Measurements from ENCODE around the gene CD276.
"Not testable (repeated sequence)": the region's sequence is repeated elsewhere in the genome, so short reads cannot be mapped to it uniquely, and the experiment has no call there.

The CD276 gene

DNA sequence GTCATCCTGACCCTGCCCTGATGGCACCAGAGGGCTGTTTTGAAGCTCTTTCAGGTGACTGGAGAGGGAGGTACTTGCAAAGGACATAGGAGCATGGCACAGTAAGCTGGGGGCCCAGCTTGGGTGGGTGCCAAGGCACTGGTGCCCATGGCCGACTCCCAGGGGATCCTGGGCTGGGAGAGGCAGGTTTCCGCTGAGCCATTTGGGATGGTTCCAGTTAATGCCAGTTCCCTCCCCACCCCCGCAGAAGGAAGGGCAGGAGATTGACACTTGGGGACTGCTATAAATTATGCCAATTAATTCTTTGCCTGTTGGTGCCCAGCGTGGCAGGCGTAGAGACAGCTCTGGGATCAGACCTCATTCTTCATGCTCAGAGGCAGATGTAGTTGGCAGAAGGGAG, 26.1 kb downstream of the CD276 start:
- DNase-seq: no peak

DNA sequence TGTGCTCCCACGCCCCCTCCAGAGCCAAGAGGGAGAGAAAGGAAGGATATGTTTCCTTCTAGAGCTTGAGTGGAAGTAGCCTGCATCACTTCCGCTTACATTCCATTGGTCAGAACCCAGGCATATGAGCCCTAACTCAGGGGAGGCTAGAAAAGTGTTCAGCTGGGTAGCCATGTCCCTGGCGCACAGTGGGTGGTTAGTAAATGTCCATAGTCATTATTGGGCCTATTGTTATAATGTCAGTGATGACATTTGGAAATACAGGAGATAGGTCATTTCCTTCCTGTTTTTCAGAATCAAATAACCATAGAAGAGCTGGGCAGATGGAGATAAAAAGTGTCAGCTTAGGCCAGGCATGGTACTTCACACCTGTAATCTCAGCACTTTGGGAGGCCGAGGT, 27.3 kb downstream of the CD276 start:
- no peak for DNase-seq

DNA sequence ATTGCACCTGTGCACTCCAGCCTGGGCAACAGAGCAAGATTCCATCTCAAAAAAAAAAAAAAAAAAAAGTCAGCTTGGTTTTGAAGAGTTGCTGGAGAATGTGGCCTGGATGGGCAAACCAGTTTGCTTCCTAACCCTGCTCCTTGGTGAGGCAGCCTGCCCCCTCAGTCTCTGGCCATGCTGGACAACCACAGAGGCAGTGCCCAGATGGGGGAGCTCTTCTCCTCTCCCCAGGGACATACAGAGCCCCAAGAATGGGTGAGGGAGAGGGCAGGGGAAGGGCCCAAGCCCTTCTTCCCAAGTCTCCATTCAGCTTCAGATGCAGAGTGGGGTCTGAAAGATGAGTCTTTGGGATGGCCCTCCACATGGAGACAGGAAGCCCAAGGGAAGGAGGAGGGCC, 27.9 kb downstream of the CD276 start:
- DNase-seq: no peak

DNA sequence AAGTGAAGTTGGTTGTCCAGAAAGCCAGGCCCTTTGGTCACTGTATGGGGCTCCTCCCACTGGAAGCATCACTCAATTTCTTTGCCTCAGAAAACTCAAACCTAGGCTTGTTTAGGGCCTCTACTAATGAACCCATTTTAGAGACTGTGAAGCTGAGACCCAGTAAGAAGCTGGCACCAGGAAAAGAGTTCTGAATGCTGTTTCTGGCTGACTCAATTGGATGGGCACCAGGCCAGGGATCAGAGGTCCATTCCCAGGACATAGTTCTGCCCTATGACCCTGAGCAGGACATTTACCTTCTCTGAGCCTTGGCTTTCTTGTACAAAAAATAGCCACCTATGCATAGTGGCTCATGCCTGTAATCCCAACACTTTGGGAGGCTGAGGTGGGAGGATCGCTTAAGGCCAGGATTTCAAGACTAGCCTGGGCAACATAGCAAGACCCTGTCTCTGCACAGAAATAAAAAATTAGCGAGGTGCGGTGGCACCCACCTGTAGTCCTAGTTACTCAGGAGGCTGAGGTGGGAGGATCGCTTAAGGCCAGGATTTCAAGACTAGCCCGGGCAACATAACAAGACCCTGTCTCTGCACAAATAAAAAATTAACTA, 30.6 kb downstream of the CD276 start:
- no peak for DNase-seq

DNA sequence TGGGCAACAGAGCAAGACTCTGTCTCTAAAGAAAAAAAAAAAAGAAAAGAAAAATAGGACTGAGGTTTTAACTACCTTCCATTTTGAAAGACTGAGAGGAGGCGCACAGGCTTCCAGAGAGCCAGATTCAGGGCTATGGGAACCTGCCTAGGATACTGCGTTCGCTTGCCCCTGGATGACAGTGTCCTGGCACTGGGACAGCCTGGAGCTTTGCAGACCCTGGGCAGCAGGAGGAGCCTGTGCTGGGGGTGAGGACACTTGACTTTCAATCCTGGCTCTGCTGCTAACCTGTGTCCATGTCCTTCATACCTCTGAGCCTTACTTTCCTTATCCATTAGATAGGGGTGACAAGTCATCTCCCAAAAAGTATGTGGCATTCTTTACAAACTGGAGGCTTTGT, 31.2 kb downstream of the CD276 start:
- no peak for DNase-seq

DNA sequence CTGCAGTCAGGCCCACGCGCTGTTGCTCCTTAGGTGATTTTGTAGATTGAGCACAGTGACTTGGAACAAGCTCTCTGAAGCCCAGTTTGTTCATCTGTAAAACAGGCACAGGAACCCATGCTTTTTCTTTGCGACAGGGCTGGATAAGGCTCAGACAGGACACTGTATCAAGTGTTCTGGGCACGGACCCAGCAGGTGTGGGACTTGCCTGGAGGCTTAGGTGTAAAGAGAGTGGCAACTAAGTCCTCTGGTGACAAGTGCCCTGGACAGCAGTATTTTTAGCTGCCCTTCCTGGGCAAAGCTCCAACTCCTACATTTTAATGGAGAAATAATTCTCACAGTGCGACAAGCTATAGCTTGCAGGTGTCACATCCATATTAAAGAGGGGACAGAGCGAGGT, 32.2 kb downstream of the CD276 start:
- no peak for DNase-seq

DNA sequence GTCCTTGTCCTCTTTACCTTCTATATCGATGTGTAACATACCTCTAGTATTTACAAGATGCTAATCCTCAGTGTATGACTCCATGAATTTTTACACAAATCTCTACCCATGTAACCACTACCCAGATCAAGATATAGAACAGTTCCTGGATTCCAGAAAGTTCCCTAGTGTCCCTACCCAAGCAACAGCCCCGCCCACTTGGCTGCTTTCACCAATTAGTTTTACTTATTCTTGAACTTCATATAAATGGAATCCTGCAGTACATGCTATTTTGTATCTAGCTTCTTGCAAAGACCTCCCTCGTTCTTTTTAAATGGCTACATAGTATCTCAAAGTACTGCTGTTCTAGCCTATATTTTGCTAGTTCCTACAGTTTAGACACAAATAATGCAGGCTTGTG, 33.0 kb downstream of the CD276 start:
- DNase-seq: no peak

DNA sequence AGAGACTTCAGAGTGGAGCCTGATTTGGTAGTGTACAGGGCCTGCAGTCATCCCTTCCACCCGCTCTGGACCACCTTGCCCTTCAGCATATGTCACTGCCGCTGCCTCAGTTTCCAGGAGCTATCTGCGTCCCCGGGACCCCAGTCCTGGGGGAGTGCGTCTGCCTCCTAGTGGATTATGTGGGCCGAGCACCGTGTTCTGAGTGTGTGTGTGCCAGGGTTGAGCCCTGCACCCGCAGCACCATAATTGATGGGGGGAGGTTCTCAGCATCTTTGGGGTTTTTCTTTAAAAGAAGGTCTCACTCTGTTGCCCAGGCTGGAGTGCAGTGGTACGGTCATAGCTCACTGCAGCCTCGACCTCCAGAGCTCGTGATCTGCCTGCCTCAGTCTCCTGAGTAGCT, 33.6 kb downstream of the CD276 start:
- no peak for DNase-seq

DNA sequence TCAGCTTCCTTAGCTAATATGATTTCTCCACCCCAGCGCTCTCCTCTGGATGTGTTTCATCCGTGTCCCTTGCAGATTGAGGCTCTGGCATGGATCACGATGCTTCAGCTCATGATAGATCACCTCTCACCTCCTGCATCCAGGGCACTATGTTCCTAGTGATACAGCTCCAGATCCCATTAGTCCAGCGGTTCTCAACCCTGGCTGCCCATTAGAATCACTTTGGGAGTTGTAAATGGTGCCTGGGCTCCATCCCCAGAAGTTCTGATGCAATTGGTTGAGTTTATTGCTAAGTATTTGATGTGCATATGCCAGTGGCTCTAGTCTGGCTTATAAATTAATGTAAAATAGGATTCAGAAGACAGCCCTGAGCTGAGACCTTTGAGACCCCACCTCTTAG, 34.5 kb downstream of the CD276 start:
- no peak for DNase-seq

DNA sequence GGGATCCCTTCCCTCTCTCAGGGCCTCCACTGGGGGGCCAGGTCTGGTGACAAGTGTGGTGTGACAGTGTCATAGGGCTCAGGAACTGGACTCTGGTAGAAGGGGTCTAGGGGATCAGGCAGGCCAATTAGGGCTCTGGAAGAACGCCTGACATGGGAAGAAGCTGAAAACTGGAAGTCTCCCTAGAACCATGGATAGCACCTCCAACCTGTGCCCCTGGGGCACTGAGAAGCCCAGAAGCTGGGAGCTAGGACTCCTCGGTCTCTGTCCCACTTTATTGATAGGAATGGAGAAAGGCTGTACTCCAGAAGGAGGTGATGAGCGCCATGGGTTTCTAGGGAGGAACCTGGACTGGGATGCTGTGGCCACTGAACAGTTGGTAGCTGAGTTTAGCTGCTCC, 38.2 kb downstream of the CD276 start:
- no peak for DNase-seq

DNA sequence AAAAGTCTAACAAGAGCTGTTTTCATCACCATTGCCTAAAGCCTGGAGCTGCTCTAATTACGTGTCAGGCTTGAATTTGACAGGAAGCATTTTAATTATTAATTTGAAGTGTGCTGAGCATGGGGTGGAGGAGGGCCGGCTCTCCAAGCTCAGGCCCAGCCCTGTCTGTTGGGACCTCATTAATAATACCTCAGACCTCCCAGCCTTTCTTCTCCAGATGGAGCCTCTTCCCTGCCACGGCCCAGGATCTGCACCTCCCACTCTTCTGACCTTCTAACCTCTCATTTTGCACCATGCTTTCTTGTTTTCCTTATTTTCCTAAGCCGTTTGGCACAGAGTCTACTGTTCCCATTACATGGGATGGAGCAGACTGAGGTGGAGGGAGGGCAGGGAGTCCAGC, 39.0 kb downstream of the CD276 start:
- no peak for DNase-seq

DNA sequence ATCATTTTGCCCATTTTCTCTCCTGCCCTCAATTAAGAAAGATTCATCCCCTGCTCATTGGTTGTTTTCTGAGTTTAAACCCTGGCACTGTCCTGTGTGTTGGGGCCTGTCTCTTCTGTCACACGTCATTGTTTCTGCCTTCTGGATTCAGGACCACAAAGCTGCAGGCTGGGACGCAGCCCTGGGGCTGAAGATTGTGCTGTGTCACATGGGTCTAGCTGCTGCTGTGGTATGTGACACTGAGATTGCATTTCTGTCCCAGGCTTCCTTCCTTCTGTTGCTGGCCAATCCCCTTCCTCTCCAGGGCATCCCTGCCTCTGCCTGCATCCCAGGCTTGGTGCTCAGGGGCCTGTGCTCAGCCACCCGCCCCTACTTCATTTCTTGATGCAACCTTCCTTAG, 40.0 kb downstream of the CD276 start:
- no peak for DNase-seq

DNA sequence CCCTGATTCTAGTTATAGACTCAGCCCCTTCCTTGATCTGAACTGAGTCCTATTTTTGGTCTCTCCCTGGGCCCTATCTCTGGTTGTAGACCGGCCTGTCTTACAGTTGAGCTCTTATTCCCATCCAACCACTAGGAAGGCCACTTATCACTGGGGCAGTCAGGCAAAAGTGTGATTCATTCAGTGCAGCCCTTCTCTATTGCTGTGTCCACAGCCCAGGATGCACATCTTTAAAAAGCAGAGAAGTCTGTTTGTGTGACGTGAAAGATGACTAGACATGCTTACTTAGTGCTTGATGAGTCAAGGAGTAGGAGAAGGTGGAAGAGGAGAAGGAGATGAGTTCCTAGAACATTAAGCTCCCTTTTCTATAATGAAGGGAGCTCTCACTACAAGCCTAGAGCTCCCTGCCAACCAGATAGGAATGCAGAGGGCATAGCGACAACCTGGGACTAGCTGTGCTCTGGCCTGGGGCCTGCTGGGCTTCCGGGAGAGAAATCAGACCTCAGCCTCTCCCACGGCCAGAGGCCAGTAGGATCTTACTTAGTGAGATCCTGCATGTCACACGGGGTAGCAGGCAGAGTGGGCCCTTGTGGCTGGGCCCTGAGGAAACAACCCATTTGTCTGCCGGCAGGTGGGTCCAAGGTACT, 43.3 kb downstream of the CD276 start:
- DNase-seq: no peak

DNA sequence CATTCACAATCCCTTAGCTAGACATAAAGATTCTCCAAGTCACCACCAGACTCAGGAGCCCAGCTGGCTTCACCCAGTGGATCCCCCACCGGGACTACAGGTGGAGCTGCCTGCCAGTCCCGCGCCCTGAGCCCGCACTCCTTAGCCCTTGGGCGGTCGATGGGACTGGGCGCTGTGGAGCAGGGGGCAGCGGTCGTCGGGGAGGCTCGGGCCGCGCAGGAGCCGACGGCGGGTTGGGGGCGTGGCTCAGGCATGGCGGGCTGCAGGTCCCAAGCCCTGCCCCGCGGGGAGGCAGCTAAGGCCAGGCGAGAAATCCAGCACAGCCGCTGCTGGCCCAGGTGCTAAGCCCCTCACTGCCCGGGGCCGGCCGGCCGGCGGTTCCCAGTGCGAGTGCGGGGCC, 47.9 kb downstream of the CD276 start:
- DNase-seq: not testable (repeated sequence)

DNA sequence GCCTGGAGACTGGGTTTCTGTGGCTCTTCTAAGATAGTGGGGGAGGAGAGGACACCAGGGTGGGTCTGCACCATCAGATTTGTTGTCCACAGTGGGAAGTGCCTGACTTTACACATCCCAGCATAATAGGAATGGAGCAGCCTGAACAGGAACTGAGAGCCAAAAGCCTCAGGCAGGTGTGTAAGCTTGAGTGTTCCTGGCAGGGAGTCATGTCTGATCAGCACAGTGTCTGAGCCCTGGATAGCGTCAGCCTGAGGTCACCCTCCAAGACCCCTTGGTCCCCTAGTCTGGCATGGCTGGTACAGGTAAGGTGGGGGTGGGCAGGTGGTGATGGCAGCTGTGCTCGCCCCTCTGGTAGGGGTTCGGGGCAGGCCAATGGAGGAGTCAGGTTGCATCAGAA, 48.7 kb downstream of the CD276 start:
- no peak for DNase-seq

DNA sequence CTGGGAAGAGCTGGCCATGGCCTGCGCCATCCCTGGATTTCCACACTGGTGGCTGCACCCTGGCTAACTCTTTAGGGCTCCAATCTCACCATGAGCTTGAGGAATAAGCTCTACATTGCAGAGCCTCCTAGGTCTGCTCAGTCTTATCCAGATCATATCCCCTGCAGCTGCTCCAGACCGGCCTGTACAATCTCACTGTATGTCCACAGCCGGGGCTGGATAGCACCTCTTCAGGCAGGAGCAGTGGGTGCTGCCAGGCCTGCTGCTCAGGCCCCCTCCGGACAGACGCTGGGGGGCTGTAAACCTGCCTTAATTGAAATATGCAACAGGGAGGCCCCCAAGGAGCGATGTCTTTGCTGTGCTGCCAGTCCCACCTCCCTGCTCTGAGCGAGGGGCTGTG, 53.4 kb downstream of the CD276 start:
- no peak for DNase-seq

DNA sequence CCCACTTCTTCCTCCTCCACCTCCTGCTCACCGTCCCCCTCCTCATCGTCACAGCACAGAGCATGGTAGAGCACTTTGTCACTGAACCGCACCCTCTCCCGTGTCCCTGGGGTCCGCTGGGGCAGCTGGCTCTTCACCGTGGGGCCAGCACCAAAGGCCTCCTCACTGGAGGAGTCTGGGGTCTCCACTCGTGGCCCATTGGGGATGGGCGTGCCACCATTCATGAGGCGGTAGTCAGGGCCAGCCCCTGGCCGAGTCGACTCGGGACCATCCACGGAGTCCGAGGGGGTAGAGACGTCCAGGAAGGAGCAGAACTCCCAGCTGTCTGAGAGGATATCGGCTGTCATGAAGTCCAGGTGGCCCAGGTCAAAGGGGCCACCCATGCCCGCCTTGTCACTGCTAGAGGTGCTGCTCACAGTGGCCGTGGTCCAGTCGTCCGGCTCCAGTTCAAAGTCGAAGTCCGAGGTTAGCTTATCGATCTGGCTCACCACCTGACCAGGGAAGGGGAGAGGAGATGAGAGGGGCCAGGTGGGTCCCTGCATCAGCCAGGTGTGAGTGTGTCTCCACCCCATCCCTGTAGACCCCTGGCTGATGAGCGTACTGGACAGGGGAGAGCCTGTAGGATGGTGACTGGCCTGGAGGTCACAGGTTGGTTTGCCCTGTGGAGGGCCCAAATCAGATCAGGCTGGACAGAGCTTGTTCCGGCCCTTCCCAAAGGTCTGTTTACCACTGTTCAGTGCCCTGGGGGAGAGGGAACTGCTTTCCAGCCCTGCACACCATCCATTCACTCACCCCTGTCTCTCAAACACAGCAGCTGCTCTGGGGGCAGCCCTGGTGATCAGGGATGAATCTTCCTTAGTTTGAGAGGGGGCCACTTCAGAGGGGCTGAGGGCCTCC, 56.2 kb downstream of the CD276 start:
- DNase-seq: no peak

DNA sequence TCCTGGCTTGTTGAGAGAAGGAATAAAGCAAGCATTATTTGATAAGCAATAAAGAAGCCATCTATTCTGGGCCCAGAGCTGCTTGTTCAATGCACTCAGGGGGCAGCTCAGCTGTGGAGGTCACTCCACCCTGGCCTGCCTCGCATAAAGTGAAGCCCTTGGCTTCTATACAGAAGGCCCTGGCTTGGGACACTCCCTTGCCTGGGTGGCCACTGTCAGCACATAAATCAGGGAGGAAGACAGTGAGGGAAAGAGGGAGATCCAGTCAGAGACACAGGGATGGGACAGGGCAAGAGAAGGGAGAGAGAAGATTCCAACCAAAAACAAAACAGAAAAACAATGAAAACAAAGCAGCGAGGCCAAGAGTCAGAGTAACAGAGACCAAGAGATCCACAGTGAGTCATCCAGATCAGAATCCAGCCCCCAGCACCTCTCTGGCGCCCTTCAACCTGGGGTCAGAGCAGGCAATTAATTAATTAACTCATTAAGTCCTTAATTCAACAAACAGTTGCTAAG, 57.2 kb downstream of the CD276 start:
- no peak for DNase-seq

DNA sequence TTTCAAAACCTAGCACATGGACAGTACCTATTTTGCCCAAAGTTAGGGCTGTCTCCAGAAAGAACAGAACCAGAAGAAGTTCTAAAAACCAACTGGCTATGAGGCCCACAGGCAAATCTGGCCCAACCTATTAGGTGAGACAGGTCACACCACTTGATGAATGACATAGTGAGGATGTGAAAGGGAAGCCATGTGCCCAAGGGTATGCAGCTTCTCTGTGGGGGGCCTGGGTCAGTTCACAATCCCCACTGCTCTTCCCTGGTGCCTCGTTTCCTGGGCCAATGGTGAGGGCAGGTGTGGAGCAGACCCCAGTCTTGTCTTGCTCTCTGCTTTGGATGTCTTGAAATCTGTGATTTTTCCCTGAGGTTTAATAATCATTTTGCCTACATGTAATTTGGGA, 60.1 kb downstream of the CD276 start:
- no peak for DNase-seq

DNA sequence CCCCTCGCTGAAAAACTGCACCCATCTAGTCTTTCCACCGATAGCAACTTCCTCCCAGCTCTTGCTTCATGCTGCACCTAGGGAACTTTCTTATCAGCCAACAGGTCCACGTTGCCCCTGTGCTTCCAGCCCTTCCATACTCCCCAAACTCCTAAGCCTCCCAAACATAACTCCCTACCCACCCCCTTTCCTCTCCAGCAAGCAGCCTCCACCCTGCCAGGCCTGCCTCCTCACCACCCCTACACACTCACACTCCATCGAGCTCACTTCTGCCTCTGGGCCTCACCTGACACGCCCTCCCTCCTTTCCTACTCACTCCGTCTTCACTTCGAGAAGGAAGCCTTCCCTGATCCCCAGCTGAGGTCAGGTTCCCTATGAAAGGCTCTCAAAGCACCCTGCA, 60.9 kb downstream of the CD276 start:
- no peak for DNase-seq

DNA sequence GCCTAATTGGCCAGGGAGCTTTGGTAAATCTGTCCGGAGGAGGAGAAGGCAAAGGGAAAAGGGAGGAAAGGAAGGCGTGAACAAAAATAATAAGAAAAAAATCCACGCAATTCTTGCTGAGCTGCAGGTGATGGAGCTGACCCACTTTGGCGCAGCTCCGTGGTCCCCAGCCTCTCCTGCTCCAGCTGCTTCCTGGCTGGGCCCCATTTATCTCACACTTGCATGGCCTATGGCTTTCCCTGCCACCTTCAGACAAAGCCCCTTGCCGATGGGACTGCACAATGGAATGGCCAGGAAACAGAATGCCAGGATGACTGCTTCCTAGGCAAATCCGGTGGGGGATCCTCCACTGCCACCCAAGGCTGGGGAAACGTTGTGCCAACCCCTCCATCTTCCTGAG, 62.1 kb downstream of the CD276 start:
- DNase-seq: no peak

DNA sequence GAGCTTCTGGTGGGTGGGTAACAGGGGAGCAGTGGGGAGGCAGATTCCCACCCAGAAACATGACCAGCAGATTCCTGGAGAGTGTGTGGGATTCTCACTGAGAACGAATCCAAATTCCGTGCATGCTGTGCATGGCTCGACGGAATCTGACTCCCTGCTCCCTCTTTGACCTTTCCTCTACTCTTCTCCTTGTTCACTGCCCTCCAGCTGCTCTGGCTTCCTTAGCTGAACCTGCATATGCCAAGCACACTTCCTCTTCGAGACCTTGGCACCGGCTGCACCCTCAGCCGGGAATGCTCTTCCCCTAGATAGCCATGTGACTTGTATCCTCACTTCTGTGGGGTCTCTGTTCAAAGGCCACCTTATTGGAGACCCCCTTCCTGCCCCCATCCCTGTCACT, 62.7 kb downstream of the CD276 start:
- no peak for DNase-seq

DNA sequence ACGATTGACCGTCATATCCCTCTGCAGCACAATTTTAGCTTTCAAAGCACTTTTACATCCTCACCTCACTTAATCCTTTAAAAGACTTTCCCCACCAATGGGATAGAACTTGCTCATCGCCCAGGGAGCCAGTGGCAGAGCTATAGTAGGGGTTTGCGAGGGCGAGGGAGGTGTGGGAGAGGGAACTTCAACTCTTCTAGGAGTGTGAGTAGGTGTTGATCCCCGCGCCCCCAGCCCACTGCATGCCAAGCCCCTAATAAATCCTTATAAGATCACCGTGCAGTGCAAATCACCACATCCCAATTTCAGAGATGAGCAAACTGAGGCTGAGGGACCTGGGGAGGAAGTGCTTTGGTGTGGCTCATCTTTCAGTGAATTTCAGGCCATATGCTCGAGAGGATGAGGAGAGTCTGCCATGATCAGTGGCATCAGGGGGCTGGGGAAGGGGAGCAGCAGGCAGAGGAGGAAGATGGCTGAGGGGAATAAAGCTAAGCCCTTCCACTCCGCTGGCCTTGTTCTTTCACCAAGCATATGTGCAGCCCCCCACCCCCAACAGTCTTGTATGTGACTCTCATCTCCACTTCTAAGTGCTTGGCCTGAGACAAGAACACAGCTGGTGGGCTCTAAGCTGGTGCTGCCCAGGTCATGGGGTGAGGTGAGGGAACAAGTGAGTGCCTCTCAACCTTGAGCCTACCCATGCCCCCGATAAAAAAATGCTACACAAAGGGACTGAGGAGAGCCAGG, 63.8 kb downstream of the CD276 start:
- no peak for DNase-seq
